Activated CD4-positive, alpha-beta T cell treated with anti-CD3 and anti-CD28 coated beads for 4 hours (primary cell): ENCODE results near the gene C1orf122.
"Not testable (repeated sequence)": the region's sequence is repeated elsewhere in the genome, so short reads cannot be mapped to it uniquely, and the experiment has no call there.

ENCODE experiments used
- DNase-seq, 2 donors: peaks; one replicate each; pipeline ENCODE4 v3.0.0-alpha.2; 2020

C1orf122 gene

GRCh38 chr1:37807555-37808368, at the start of gene C1orf122, which contains the start of gene YRDC:
TSS of gene C1orf122 (plus strand) at chr1:37807790. CDS start at chr1:37808405, 615 bp downstream.
TSS of gene YRDC (minus strand) at chr1:37808208. CDS start at chr1:37808180, 28 bp downstream.
- DNase-seq: peak; percentile 90

GRCh38 chr1:37759451-37759850, 48.1 kb upstream of the C1orf122 start:
- DNase-seq: no peak

- no peak for DNase-seq
These were observed 46.0 kb upstream of the C1orf122 start for GRCh38 chr1:37761416-37762095.

GRCh38 chr1:37762516-37762915, 45.1 kb upstream of the C1orf122 start:
- no peak for DNase-seq

- DNase-seq: no peak
These were observed 43.7 kb upstream of the C1orf122 start for GRCh38 chr1:37763791-37764413.

- no peak for DNase-seq
These were observed 43.2 kb upstream of the C1orf122 start for GRCh38 chr1:37764414-37764825.

GRCh38 chr1:37764888-37765441, 42.6 kb upstream of the C1orf122 start, which contains the start of gene EPHA10:
TSS of gene EPHA10 (minus strand) at chr1:37765120. CDS start at chr1:37765066, 54 bp downstream.
- DNase-seq: no peak

- DNase-seq: peak; percentile 14 to 21
These were observed 41.5 kb upstream of the C1orf122 start for GRCh38 chr1:37765916-37766664.

- no peak for DNase-seq
These were observed 40.1 kb upstream of the C1orf122 start for GRCh38 chr1:37767488-37767887.

- not testable (repeated sequence) for DNase-seq
These were observed 36.1 kb upstream of the C1orf122 start for GRCh38 chr1:37771440-37771839.

GRCh38 chr1:37776946-37777516, 30.6 kb upstream of the C1orf122 start:
- peak in 1 of 2 donors; percentile 24 for DNase-seq

- no peak for DNase-seq
These were observed 28.9 kb upstream of the C1orf122 start for GRCh38 chr1:37778654-37779053.

GRCh38 chr1:37782491-37782890, 25.1 kb upstream of the C1orf122 start:
- DNase-seq: no peak

- no peak for DNase-seq
These were observed 14.5 kb upstream of the C1orf122 start for GRCh38 chr1:37792943-37793686.

GRCh38 chr1:37793773-37794371, 13.7 kb upstream of the C1orf122 start, which contains the start of gene MANEAL:
TSS of gene MANEAL (plus strand) at chr1:37793847. CDS start at chr1:37794183, 336 bp downstream.
- DNase-seq: peak in 1 of 2 donors; percentile 21

GRCh38 chr1:37794372-37795339, 12.9 kb upstream of the C1orf122 start:
- no peak for DNase-seq

GRCh38 chr1:37795340-37796125, 12.1 kb upstream of the C1orf122 start:
- peak; percentile 16 for DNase-seq

- no peak for DNase-seq
These were observed 9.7 kb upstream of the C1orf122 start for GRCh38 chr1:37797750-37798345.
